Hepatocyte (in vitro differentiated cells): ENCODE data around the gene PHACTR3.

Experiments used
- EZH2 ChIP-seq: fragments of 200-600 bp; sonication (generic); IDR thresholded peaks from 2 replicates; pipeline ENCODE4 v1.6.1; 2016; ENCODE audit warnings: antibody characterized with exemption, mild to moderate bottlenecking, borderline replicate concordance
- EZH2phosphoT487 ChIP-seq: fragments of 200-600 bp; sonication (generic); IDR thresholded peaks from one replicate; pipeline ENCODE4 v1.6.1; 2018; ENCODE audit warnings: antibody characterized with exemption, mild to moderate bottlenecking, low read depth, moderate library complexity; ENCODE audit not compliant: unreplicated experiment, severe bottlenecking

DNA sequence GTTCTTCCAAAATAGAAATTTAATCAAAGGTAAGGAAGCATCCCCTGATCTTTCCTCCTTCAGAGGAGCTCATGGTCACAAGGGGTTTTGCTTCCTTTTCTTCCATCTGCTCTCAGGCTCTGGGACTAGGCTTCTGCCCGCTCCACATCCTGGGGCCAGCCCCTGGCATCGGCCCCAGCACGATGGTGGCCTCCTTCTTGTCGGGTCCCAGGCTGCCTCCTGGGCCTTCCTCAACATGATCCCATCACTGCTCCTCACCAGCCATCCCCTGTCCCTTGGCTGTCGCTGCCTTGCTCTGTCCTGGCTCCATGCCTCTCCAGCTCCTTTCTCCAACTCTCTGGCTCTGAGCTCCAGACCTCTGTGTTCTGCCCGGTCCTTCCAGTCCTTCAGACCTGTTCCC, 4.1 kb downstream of the PHACTR3 start:
- no peak for TF ChIP-seq EZH2phosphoT487
- no peak for TF ChIP-seq EZH2
